Ishikawa (cell line): ENCODE results near the gene CYP27A1.

Experiments used
- CREB1 ChIP-seq: IDR thresholded peaks from 2 replicates; pipeline ENCODE4 v1.6.1; 2012; ENCODE audit warnings: low read depth
- REST ChIP-seq: IDR thresholded peaks from 2 replicates; pipeline ENCODE4 v1.6.1; 2012; ENCODE audit warnings: low read depth, mild to moderate bottlenecking

- TF ChIP-seq REST (no peak), CREB1 (no peak)
These were observed 32.0 kb downstream of the CYP27A1 start for GRCh38 chr2:218813771-218814460.
